ENCODE measurements around the gene LYPD5. TPM values are rescaled to one million over a fixed set of nuclear protein-coding genes. Genes with fewer than 3 reads are reported as not detected.
A peak's percentile ranks its signal among the peaks of the same experiment; 100 is the strongest.

LYPD5 gene
- total and polyA plus RNA-seq, 2 of the 13 experiments (the other 11 are each of a cell fraction or from before 2014, with no cell fraction given), result not detected

GRCh38 chr19:43842007-43842406 is 39.8 kb upstream of the LYPD5 start (continued):
- no peak for TF ChIP-seq GZF1 (CRISPR knock-in tag; IDR thresholded peaks at IDR 0.05)
- TF ChIP-seq, protein P1, sequence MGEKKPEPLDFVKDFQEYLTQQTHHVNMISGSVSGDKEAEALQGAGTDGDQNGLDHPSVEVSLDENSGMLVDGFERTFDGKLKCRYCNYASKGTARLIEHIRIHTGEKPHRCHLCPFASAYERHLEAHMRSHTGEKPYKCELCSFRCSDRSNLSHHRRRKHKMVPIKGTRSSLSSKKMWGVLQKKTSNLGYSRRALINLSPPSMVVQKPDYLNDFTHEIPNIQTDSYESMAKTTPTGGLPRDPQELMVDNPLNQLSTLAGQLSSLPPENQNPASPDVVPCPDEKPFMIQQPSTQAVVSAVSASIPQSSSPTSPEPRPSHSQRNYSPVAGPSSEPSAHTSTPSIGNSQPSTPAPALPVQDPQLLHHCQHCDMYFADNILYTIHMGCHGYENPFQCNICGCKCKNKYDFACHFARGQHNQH (CRISPR knock-in tag; IDR thresholded peaks at IDR 0.05), result no peak

GRCh38 chr19:43839139-43839538 is 36.9 kb upstream of the LYPD5 start:
- H3K4me3 ChIP-seq (replicated peaks in 1 of 3; ENCODE audit: insufficient read depth in 1 of 3, low read depth in 2 of 3, low read length in 3 of 3), result no peak overlapping the region
- no peak overlapping the region for H2AFZ ChIP-seq (ENCODE audit: low read length)
- no peaks in the 10 kb centered on the region for H3K4me1 ChIP-seq (ENCODE audit: insufficient read depth, low read length)
- no peaks in the 10 kb centered on the region for H4K20me1 ChIP-seq (ENCODE audit: insufficient read depth, low read length)
- peaks cover 14 to 71% of the 10 kb centered on the region in 2 experiments for H3K36me3 ChIP-seq (replicated peaks in 1 of 2; ENCODE audit: control insufficient read depth in 1 of 2, insufficient read depth in 2 of 2, low read length in 2 of 2)
- no peak for FAIRE-seq
- ChIA-PET CTCF (ENCODE audit: low intra/inter-chr PET ratio, low total read pairs) (no interaction called here), POLR2A (no interaction called here)
- intact Hi-C loops (cut with micrococcal nuclease; ENCODE audit: unreplicated experiment) (no loop called here), in situ Hi-C loops (cut with HindIII; ENCODE audit: extremely low pct_ligation_motif_present, low pct_unique_long_range_greater_than_20kb) (no loop called here)
- ATAC-seq, result no peak
- TF ChIP-seq ZNF232 (CRISPR knock-in tag; IDR thresholded peaks at IDR 0.05; ENCODE audit: borderline replicate concordance) (no peak), ZNF136 (CRISPR knock-in tag; IDR thresholded peaks at IDR 0.05; ENCODE audit: low read depth) (0 out of 2 replicates have a peak, but pooled peaks have one; percentile 39)
- no peaks in the 10 kb centered on the region for H3K27me3 ChIP-seq (ENCODE audit: control insufficient read depth in 1 of 2, insufficient read depth in 2 of 2, low read length in 2 of 2)
- no peak overlapping the region for H3K27ac ChIP-seq (ENCODE audit: extremely low read length, insufficient read depth, low read length)
- no peak overlapping the region for H3K4me2 ChIP-seq (ENCODE audit: low read depth, low read length)
- no peak for DNase-seq (ENCODE audit: low spot score)
- H3K9me3 ChIP-seq (ENCODE audit: low read length), result peaks cover 82% of the 10 kb centered on the region
- no peak overlapping the region for H3K9ac ChIP-seq (ENCODE audit: insufficient read depth, low read depth, low read length)
- no peaks in the 10 kb centered on the region for H3K79me2 ChIP-seq (ENCODE audit: insufficient read depth, low read length)
- BruUV-seq (replicated peaks), result no TSS peak

All from HepG2 (cell line).